A549 (cell line): Measurements from ENCODE around the gene INHBE. TPM values are rescaled to one million over a fixed set of nuclear protein-coding genes. Genes with fewer than 3 reads are reported as not detected.

Experiments used
- ATAC-seq, 2 experiments: fragments of 200-7000 bp in 1 of 2; fragments of >200 bp in 1 of 2; cut with Nextera tagmentation in 1 of 2; cut with Tn5 transposase in 1 of 2; 3 replicates each; pipeline versions ENCODE4 v1.8.0 to v1.9.1; 2018 to 2020; ENCODE audit warnings: mild to moderate bottlenecking in 1 of 2, moderate library complexity in 1 of 2
- CTCF ChIA-PET: fragments of 300-600 bp; sonication (Branson Sonifier 250); formaldehyde crosslinking; extraction: SDS; loops from one replicate; lab custom pipeline; 2021; ENCODE audit warnings: antibody characterized with exemption, inconsistent platforms; lab: Yijun Ruan, JAX
- POLR2A ChIA-PET: fragments of 350-600 bp; formaldehyde crosslinking; extraction: SDS; loops from one replicate; lab custom pipeline; 2021; ENCODE audit warnings: antibody characterized with exemption, inconsistent platforms; lab: Yijun Ruan, JAX
- DNase-seq, 2 experiments: peaks; one replicate each; pipeline versions ENCODE4 v3.0.0 to v3.0.0-alpha.2; 2011 to 2016; ENCODE audit warnings: low read depth in 1 of 2, low spot score in 1 of 2
- FAIRE-seq: peaks from 2 replicates; lab custom pipeline; 2011; peaks lifted over from hg19 to GRCh38; lab: Jason Lieb, UNC
- H3K27ac ChIP-seq, 2 experiments: fragments of >200 bp; sonication (Bioruptor Twin); formaldehyde crosslinking; 3 replicates each; pipeline ENCODE4 v1.5.1; 2016 to 2017
- H3K4me1 ChIP-seq: fragments of >200 bp; sonication (Bioruptor Twin); formaldehyde crosslinking; 3 replicates; pipeline ENCODE4 v1.6.1; 2016
- H3K4me2 ChIP-seq: fragments of >200 bp; sonication (Bioruptor Twin); formaldehyde crosslinking; 3 replicates; pipeline ENCODE4 v1.6.1; 2016
- H3K4me3 ChIP-seq: fragments of >200 bp; sonication (Bioruptor Twin); formaldehyde crosslinking; 3 replicates; pipeline ENCODE4 v1.5.1; 2016
- H3K9me3 ChIP-seq: fragments of >200 bp; sonication (Bioruptor Twin); formaldehyde crosslinking; 3 replicates; pipeline ENCODE4 v1.6.1; 2016
- BHLHE40 ChIP-seq: IDR thresholded peaks from 2 replicates; pipeline ENCODE4 v1.6.1; 2012; ENCODE audit warnings: low read depth, low read length, inconsistent platforms
- CBX2 ChIP-seq: fragments of 200-600 bp; sonication (generic); IDR thresholded peaks from 2 replicates; pipeline ENCODE4 v1.6.1; 2016; ENCODE audit warnings: low read depth, mild to moderate bottlenecking, borderline replicate concordance
- CBX8 ChIP-seq: fragments of 200-600 bp; sonication (generic); IDR thresholded peaks from 2 replicates; pipeline ENCODE4 v1.6.1; 2016
- CHD2 ChIP-seq: fragments of 150-350 bp; IDR thresholded peaks from 2 replicates; pipeline ENCODE4 v1.6.1; 2014; ENCODE audit warnings: low read length; ENCODE audit not compliant: partially characterized antibody
- EHF ChIP-seq: fragments of 250-450 bp; sonication (Bioruptor Pico); IDR thresholded peaks from 2 replicates; pipeline ENCODE4 v1.5.0; 2020; ENCODE audit warnings: mild to moderate bottlenecking
- EHMT2 ChIP-seq: fragments of 200-600 bp; sonication (generic); IDR thresholded peaks from 2 replicates; pipeline ENCODE4 v1.6.1; 2016; ENCODE audit warnings: antibody characterized with exemption, low read depth, mild to moderate bottlenecking, moderate library complexity
- ESRRA ChIP-seq: fragments of 150-350 bp; IDR thresholded peaks from 2 replicates; pipeline ENCODE4 v1.6.1; 2014; ENCODE audit warnings: mild to moderate bottlenecking, low read length, borderline replicate concordance
- FOSB ChIP-seq: fragments of 250-450 bp; sonication (Bioruptor Pico); IDR thresholded peaks from 2 replicates; pipeline ENCODE4 v1.5.0; 2020; ENCODE audit warnings: mild to moderate bottlenecking, moderate library complexity
- GATA3 ChIP-seq: IDR thresholded peaks from 2 replicates; pipeline ENCODE4 v1.6.1; 2012; ENCODE audit warnings: borderline replicate concordance
- HDAC2 ChIP-seq: fragments of 200-600 bp; sonication (generic); IDR thresholded peaks from 2 replicates; pipeline ENCODE4 v1.6.1; 2016
- HEYL ChIP-seq: fragments of 250-450 bp; sonication (Bioruptor Pico); IDR thresholded peaks from 2 replicates; pipeline ENCODE4 v1.8.0; 2021; ENCODE audit warnings: mild to moderate bottlenecking, moderate library complexity
- HOXA7 ChIP-seq: fragments of 250-450 bp; sonication (Bioruptor Pico); IDR thresholded peaks from 2 replicates; pipeline ENCODE4 v1.5.0; 2020; ENCODE audit warnings: mild to moderate bottlenecking, moderate library complexity
- HOXB13 ChIP-seq: fragments of 250-450 bp; sonication (Bioruptor Pico); IDR thresholded peaks from 2 replicates; pipeline ENCODE4 v1.5.0; 2020; ENCODE audit warnings: low read depth, mild to moderate bottlenecking, moderate library complexity
- JUN ChIP-seq, 2 experiments: fragments of >200 bp; sonication (Bioruptor Twin); formaldehyde crosslinking; IDR thresholded peaks; 2 replicates in 1 of 2; 3 replicates in 1 of 2; pipeline ENCODE4 v1.6.1; 2016 to 2017
- KDM1A ChIP-seq: fragments of 200-600 bp; sonication (generic); IDR thresholded peaks from 2 replicates; pipeline ENCODE4 v1.6.1; 2016; ENCODE audit warnings: low read depth, mild to moderate bottlenecking
- MAFK ChIP-seq: fragments of 450-650 bp; IDR thresholded peaks from 2 replicates; pipeline ENCODE4 v1.6.1; 2014; ENCODE audit not compliant: partially characterized antibody
- MAZ ChIP-seq: fragments of 150-350 bp; IDR thresholded peaks from 2 replicates; pipeline ENCODE4 v1.6.1; 2014; ENCODE audit warnings: antibody characterized with exemption, low read depth, low read length, borderline replicate concordance
- NR3C1 ChIP-seq: fragments of >200 bp; sonication (Bioruptor Twin); formaldehyde crosslinking; IDR thresholded peaks from 3 replicates; pipeline ENCODE4 v1.6.1; 2017
- POLR2AphosphoS2 ChIP-seq: conservative IDR thresholded peaks from 2 replicates; pipeline ENCODE4 v1.6.1; 2012; ENCODE audit warnings: low read length, improper control_type of control experiment, inconsistent platforms
- RARB ChIP-seq: fragments of 250-450 bp; sonication (Bioruptor Pico); IDR thresholded peaks from 2 replicates; pipeline ENCODE4 v1.8.0; 2021; ENCODE audit warnings: mild to moderate bottlenecking, moderate library complexity
- SREBF2 ChIP-seq: fragments of 450-650 bp; IDR thresholded peaks from 2 replicates; pipeline ENCODE4 v1.6.1; 2014; ENCODE audit warnings: mild to moderate bottlenecking, moderate library complexity
- TFCP2L1 ChIP-seq: fragments of 250-450 bp; sonication (Bioruptor Pico); IDR thresholded peaks from 2 replicates; pipeline ENCODE4 v1.5.0; 2021; ENCODE audit warnings: mild to moderate bottlenecking
- TP53 ChIP-seq: fragments of 250-450 bp; sonication (Bioruptor Pico); IDR thresholded peaks from 2 replicates; pipeline ENCODE4 v1.5.0; 2021; ENCODE audit warnings: mild to moderate bottlenecking, moderate library complexity
- ZSCAN20 ChIP-seq: fragments of 250-450 bp; sonication (Bioruptor Pico); IDR thresholded peaks from 2 replicates; pipeline ENCODE4 v1.8.0; 2022; ENCODE audit warnings: mild to moderate bottlenecking, moderate library complexity
- WGBS: methylation state at CpG from one replicate; pipeline ENCODE4 v1.1.6; 2017; ENCODE audit errors: missing lambda C conversion rate; 5-methylcytosine and 5-hydroxymethylcytosine counted together
- polyA plus RNA-seq, 4 experiments: library from polyadenylated mRNA; depleted of rRNA in 3 of 4; stranded (reverse); fragments of >200 nt; fragmentation: RNase III in 1 of 4; extraction: RNeasy Plus Mini Kit Qiagen cat#74134 plus additional on column Dnase treatment in 1 of 4; gene quantifications; 2 replicates in 3 of 4; 3 replicates in 1 of 4; pipeline ENCODE4 v1.2.3, GENCODE V29; 2011 to 2017
- TF ChIP-seq, protein P1 (sequence below): fragments of 450-650 bp; IDR thresholded peaks from 2 replicates; pipeline ENCODE4 v1.6.1; 2014; ENCODE audit warnings: antibody characterized with exemption
- TF ChIP-seq, protein P2 (sequence below): fragments of 200-600 bp; sonication (generic); IDR thresholded peaks from 2 replicates; pipeline ENCODE4 v1.6.1; 2016; ENCODE audit warnings: antibody characterized with exemption, mild to moderate bottlenecking, moderate library complexity
- TF ChIP-seq, protein P3 (sequence below): fragments of >200 bp; sonication (Bioruptor Twin); formaldehyde crosslinking; IDR thresholded peaks from 2 replicates; pipeline ENCODE4 v1.6.1; 2016
- TF ChIP-seq, protein P4 (sequence below): fragments of 250-450 bp; sonication (Bioruptor Pico); IDR thresholded peaks from 2 replicates; pipeline ENCODE4 v1.5.0; 2020; ENCODE audit warnings: low read depth, mild to moderate bottlenecking, moderate library complexity
- TF ChIP-seq, protein P5 (sequence below): fragments of >200 bp; sonication (Bioruptor Twin); formaldehyde crosslinking; IDR thresholded peaks from 3 replicates; pipeline ENCODE4 v1.5.1; 2016
- TF ChIP-seq, protein P6 (sequence below): IDR thresholded peaks from 2 replicates; pipeline ENCODE4 v1.6.1; 2012

Gene INHBE
- polyA plus RNA-seq, 2 of the 4 experiments (the other 2 are of a cell fraction): 0.74 to 2.4 TPM

DNA sequence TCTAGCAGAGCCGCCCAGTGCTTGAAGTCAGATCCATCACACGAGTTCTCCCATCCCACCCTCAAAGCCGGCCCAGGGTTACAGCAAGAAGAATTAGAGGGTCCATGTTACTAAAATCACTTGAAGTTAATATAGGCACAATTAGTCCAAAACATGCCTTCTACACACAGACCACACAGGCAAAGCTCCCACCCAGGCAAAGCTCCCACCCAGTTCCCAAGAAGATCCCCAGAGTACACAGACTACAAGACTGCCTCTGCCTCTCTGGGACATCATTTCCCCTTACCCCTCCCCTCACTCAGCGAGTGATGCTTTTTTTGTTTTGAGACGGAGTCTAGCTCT is 7.8 kb downstream of the INHBE start:
- TF ChIP-seq CBX8 (no peak), ESRRA (no peak), ZSCAN20 (CRISPR knock-in tag) (no peak), HEYL (CRISPR knock-in tag) (no peak), RARB (CRISPR knock-in tag) (no peak), EHMT2 (no peak), EHF (no peak), POLR2AphosphoS2 (no peak), CBX2 (no peak), FOSB (CRISPR knock-in tag) (no peak), HOXB13 (CRISPR knock-in tag) (no peak), TP53 (CRISPR knock-in tag) (no peak), KDM1A (no peak), HDAC2 (no peak), SREBF2 (no peak), GATA3 (no peak), JUN (IDR thresholded peaks at IDR 0.05) (no peak)
- TF ChIP-seq, protein P1, sequence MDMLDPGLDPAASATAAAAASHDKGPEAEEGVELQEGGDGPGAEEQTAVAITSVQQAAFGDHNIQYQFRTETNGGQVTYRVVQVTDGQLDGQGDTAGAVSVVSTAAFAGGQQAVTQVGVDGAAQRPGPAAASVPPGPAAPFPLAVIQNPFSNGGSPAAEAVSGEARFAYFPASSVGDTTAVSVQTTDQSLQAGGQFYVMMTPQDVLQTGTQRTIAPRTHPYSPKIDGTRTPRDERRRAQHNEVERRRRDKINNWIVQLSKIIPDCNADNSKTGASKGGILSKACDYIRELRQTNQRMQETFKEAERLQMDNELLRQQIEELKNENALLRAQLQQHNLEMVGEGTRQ: no peak
- TF ChIP-seq, protein P2, sequence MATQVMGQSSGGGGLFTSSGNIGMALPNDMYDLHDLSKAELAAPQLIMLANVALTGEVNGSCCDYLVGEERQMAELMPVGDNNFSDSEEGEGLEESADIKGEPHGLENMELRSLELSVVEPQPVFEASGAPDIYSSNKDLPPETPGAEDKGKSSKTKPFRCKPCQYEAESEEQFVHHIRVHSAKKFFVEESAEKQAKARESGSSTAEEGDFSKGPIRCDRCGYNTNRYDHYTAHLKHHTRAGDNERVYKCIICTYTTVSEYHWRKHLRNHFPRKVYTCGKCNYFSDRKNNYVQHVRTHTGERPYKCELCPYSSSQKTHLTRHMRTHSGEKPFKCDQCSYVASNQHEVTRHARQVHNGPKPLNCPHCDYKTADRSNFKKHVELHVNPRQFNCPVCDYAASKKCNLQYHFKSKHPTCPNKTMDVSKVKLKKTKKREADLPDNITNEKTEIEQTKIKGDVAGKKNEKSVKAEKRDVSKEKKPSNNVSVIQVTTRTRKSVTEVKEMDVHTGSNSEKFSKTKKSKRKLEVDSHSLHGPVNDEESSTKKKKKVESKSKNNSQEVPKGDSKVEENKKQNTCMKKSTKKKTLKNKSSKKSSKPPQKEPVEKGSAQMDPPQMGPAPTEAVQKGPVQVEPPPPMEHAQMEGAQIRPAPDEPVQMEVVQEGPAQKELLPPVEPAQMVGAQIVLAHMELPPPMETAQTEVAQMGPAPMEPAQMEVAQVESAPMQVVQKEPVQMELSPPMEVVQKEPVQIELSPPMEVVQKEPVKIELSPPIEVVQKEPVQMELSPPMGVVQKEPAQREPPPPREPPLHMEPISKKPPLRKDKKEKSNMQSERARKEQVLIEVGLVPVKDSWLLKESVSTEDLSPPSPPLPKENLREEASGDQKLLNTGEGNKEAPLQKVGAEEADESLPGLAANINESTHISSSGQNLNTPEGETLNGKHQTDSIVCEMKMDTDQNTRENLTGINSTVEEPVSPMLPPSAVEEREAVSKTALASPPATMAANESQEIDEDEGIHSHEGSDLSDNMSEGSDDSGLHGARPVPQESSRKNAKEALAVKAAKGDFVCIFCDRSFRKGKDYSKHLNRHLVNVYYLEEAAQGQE: no peak
- Histone ChIP-seq H3K4me1 (peaks cover 15% of the 10 kb centered on the region), H3K9me3 (no peaks in the 10 kb centered on the region), H3K4me3 (no peak overlapping the region; the same call in 1 of the 3 replicates), H3K4me2 (peak overlapping the region; percentile 97), H3K27ac (peak overlapping the region; percentile 92 to 99)
- FAIRE-seq: no peak
- no peak for ATAC-seq
- no peak for DNase-seq
- WGBS: 29% methylated on average over 5 of the region's 5 CpGs
- POLR2A ChIA-PET: no interaction called here
- CTCF ChIA-PET: interaction anchor here (0.5 to 9.7 kb wide), 45 partner anchors 11 to 274 kb away, joined by 3 to 240 read pairs (median 4); partner anchors contain the start of genes ARHGAP9, INHBC, INHBE and MARS1

DNA sequence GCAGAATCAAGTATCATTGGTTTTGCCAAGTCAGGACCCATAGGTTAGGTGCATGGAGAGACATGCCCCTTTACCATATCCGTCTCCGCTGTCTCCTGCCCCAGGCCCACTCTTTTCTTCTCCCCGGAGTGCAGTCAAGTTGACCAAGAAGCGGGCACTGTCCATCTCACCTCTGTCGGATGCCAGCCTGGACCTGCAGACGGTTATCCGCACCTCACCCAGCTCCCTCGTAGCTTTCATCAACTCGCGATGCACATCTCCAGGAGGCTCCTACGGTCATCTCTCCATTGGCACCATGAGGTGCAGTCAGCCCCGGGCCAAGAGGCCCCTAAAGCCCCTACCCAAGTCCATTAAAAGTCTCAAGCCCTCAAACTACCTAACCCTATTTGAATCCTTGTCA is 9.5 kb downstream of the INHBE start:
- Histone ChIP-seq H3K27ac (no peak overlapping the region), H3K4me1 (peaks cover 5% of the 10 kb centered on the region), H3K9me3 (no peaks in the 10 kb centered on the region), H3K4me2 (no peak overlapping the region), H3K4me3 (no peak overlapping the region)
- ChIA-PET POLR2A (no interaction called here), CTCF (interaction anchor here (9.0 to 9.7 kb wide), 2 partner anchors 12 to 14 kb away, joined by 91 to 240 read pairs; partner anchors contain the start of genes ARHGAP9, INHBE and MARS1)
- TF ChIP-seq, protein P3, sequence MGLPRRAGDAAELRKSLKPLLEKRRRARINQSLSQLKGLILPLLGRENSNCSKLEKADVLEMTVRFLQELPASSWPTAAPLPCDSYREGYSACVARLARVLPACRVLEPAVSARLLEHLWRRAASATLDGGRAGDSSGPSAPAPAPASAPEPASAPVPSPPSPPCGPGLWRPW: no peak
- TF ChIP-seq TFCP2L1 (no peak), MAZ (no peak), FOSB (CRISPR knock-in tag) (no peak), KDM1A (no peak), SREBF2 (no peak), NR3C1 (no peak), BHLHE40 (no peak), HOXA7 (CRISPR knock-in tag) (no peak), MAFK (no peak), CHD2 (no peak)
- TF ChIP-seq, protein P4, sequence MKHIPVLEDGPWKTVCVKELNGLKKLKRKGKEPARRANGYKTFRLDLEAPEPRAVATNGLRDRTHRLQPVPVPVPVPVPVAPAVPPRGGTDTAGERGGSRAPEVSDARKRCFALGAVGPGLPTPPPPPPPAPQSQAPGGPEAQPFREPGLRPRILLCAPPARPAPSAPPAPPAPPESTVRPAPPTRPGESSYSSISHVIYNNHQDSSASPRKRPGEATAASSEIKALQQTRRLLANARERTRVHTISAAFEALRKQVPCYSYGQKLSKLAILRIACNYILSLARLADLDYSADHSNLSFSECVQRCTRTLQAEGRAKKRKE (CRISPR knock-in tag): no peak
- TF ChIP-seq, protein P5, sequence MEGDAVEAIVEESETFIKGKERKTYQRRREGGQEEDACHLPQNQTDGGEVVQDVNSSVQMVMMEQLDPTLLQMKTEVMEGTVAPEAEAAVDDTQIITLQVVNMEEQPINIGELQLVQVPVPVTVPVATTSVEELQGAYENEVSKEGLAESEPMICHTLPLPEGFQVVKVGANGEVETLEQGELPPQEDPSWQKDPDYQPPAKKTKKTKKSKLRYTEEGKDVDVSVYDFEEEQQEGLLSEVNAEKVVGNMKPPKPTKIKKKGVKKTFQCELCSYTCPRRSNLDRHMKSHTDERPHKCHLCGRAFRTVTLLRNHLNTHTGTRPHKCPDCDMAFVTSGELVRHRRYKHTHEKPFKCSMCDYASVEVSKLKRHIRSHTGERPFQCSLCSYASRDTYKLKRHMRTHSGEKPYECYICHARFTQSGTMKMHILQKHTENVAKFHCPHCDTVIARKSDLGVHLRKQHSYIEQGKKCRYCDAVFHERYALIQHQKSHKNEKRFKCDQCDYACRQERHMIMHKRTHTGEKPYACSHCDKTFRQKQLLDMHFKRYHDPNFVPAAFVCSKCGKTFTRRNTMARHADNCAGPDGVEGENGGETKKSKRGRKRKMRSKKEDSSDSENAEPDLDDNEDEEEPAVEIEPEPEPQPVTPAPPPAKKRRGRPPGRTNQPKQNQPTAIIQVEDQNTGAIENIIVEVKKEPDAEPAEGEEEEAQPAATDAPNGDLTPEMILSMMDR: no peak
- TF ChIP-seq, protein P6, sequence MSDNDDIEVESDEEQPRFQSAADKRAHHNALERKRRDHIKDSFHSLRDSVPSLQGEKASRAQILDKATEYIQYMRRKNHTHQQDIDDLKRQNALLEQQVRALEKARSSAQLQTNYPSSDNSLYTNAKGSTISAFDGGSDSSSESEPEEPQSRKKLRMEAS: no peak
- ATAC-seq (no peak), FAIRE-seq (no peak), DNase-seq (no peak)
- 92% methylated on average over 12 of the region's 12 CpGs for WGBS
